ENCODE measurements around the gene CSNK2A2.

Gene CSNK2A2

DNA sequence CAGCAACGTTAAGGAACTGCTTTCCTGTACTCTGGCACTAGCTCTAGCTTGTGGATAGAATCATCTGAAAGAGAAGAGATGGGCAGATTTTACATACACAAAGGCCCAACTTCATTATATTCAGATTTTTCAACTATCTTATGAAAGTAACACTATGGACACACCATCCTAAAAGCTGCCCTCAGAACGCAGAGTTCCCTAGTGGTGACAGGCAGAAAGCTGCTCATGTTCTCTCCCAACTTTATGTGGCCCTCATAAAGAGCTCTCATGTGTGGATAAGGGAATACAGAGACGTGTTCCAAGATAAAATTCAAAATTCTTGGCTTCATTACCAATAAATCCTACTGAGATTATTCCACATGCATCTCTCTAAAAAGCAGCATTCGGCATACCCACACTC is 70.3 kb downstream of the CSNK2A2 start:
- Histone ChIP-seq H3K27me3 (no peaks in the 10 kb centered on the region), H3K4me1 (peaks cover 14% of the 10 kb centered on the region; the same call in 1 of the 2 replicates), H3K9me3 (no peaks in the 10 kb centered on the region), H3K4me3 (ENCODE audit: low read depth, low read length) (peak overlapping the region; percentile 93), H3K36me3 (no peaks in the 10 kb centered on the region)
- TF ChIP-seq, protein P1, sequence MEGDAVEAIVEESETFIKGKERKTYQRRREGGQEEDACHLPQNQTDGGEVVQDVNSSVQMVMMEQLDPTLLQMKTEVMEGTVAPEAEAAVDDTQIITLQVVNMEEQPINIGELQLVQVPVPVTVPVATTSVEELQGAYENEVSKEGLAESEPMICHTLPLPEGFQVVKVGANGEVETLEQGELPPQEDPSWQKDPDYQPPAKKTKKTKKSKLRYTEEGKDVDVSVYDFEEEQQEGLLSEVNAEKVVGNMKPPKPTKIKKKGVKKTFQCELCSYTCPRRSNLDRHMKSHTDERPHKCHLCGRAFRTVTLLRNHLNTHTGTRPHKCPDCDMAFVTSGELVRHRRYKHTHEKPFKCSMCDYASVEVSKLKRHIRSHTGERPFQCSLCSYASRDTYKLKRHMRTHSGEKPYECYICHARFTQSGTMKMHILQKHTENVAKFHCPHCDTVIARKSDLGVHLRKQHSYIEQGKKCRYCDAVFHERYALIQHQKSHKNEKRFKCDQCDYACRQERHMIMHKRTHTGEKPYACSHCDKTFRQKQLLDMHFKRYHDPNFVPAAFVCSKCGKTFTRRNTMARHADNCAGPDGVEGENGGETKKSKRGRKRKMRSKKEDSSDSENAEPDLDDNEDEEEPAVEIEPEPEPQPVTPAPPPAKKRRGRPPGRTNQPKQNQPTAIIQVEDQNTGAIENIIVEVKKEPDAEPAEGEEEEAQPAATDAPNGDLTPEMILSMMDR (IDR thresholded peaks at IDR 0.05; ENCODE audit: low read depth, low read length) = peak; percentile 33
- no peak for DNase-seq

DNA sequence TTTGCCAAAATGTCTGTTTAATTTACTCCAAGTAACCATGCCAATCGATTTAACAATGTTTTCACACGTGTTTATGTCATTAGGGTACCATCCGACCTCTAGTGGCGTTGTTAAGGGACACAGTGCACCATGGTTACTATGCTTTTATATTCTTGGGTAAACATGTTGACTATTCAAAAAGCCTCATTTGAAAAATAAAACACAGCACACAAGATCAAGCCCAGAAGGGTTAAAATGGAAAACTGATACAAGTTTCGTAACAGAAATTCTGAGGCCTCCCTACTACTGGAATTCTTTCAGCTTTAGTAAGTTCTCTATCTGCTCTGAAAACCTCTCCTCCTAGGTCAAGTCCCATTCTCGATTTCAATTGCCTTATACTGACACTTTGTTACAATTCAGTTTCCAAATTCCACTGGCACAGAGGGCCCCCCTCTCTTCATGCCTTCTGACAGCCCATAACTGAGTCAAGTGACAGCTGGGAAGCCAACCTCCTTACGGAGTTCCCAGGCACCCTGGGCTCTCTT is 70.8 kb downstream of the CSNK2A2 start:
- Histone ChIP-seq H3K4me1 (peaks cover 14% of the 10 kb centered on the region; the same call in 1 of the 2 replicates), H3K4me3 (ENCODE audit: low read depth, low read length) (peak overlapping the region; percentile 93), H3K9me3 (no peaks in the 10 kb centered on the region), H3K27me3 (no peaks in the 10 kb centered on the region), H3K36me3 (no peaks in the 10 kb centered on the region)
- TF ChIP-seq, protein P1 (IDR thresholded peaks at IDR 0.05; ENCODE audit: low read depth, low read length) = peak; percentile 56
- DNase-seq = no peak

DNA sequence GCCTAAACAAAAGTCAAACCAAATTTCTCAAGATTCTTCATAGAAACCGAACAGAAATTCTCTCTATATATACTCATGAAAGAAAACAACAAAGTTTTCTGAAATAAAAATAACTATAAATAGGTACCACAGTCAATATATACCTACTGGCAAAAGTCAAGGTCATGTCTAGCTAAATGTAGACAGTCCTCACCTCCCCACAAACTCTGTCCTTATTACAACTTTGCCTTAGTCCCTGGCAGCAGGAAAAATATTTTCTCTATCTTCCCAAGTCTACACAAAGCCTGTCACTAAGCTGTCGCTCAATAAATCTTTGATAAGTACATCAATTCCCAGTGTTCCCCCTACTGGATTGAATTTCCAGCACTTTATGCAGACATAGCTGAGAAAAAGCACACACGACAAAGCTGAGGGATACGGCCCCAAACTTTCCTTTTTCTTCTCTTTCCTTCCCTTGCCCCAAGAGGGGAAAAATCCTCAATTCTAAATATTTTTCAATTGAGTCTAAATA is 71.4 kb downstream of the CSNK2A2 start:
- DNase-seq = no peak
- no peaks in the 10 kb centered on the region for H3K36me3 ChIP-seq
- TF ChIP-seq, protein P1 (IDR thresholded peaks at IDR 0.05; ENCODE audit: low read depth, low read length) = no peak
- H3K9me3 ChIP-seq = no peaks in the 10 kb centered on the region
- no peaks in the 10 kb centered on the region for H3K27me3 ChIP-seq
- peak overlapping the region; percentile 93 for H3K4me3 ChIP-seq (ENCODE audit: low read depth, low read length)
- peaks cover 14% of the 10 kb centered on the region; the same call in 1 of the 2 replicates for H3K4me1 ChIP-seq

DNA sequence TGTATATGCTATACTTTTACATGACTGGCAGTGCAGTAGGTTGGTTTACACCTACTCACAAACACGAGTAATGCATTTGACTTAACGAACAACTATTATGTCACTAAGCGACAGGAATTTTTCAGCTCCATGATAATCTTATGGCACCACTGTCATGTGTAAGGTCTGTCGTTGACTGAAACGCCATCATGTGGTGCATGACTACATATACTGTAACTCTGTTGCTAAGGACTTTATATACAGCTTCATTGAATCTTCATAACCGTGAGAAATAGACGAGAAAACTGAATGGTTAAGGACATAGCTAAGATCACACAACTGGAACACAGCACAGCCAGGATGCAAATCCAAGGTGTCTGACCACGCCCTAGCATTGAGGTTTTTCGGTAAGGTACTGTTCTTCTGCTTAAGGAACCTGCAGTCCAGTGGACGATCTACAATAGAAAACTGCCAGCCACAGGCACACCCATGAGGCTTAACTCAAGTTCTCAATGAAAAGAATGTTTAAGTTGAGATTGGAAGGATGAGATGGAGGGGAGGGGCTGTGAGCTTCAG is 72.0 kb downstream of the CSNK2A2 start:
- H3K36me3 ChIP-seq = no peaks in the 10 kb centered on the region
- DNase-seq = no peak
- TF ChIP-seq, protein P1 (IDR thresholded peaks at IDR 0.05; ENCODE audit: low read depth, low read length) = peak; percentile 5; the same call in 1 of the 2 replicates
- H3K27me3 ChIP-seq = no peaks in the 10 kb centered on the region
- no peaks in the 10 kb centered on the region for H3K9me3 ChIP-seq
- no peak overlapping the region for H3K4me3 ChIP-seq (ENCODE audit: low read depth, low read length)
- H3K4me1 ChIP-seq = peaks cover 17% of the 10 kb centered on the region

DNA sequence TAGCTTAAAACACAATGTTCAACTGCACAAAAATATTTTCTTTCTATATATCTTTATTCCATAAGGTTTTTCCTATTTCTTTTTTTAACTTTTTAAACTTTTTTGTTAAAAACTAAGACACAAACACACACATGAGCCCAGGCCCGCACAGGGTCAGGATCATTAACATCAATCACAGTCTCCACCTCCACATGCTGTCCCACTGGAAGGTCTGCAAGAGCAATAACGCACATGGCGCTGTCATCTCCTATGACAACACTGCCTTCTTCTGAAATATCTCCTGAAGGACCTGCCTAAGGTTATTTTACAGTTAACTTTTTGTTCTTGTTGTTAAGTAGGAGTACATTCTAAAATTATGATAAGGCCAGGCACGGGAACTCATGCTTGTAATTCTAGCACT is 72.9 kb downstream of the CSNK2A2 start:
- no peaks in the 10 kb centered on the region for H3K9me3 ChIP-seq
- TF ChIP-seq, protein P1 (IDR thresholded peaks at IDR 0.05; ENCODE audit: low read depth, low read length) = no peak
- H3K36me3 ChIP-seq = no peaks in the 10 kb centered on the region
- no peak overlapping the region for H3K4me3 ChIP-seq (ENCODE audit: low read depth, low read length)
- H3K4me1 ChIP-seq = peaks cover 24% of the 10 kb centered on the region
- DNase-seq = no peak
- H3K27me3 ChIP-seq = no peaks in the 10 kb centered on the region

DNA sequence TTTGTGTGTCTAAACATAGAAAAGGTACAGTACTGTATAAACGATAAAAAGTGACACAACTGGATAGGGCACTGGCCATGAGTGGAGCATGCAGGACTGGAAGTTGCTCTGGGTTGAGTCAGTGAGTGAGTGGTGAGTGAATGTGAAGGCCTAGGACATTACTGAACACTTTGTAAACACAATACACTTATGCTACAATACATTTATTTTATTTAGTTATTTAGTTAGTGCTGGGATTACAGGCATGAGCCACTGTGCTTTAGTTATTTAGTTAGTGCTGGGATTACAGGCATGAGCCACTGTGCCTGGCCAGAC is 73.3 kb downstream of the CSNK2A2 start:
- no peak for DNase-seq
- H3K4me1 ChIP-seq = peaks cover 26% of the 10 kb centered on the region
- no peaks in the 10 kb centered on the region for H3K27me3 ChIP-seq
- TF ChIP-seq, protein P1 (IDR thresholded peaks at IDR 0.05; ENCODE audit: low read depth, low read length) = no peak
- no peaks in the 10 kb centered on the region for H3K36me3 ChIP-seq
- no peaks in the 10 kb centered on the region for H3K9me3 ChIP-seq
- H3K4me3 ChIP-seq (ENCODE audit: low read depth, low read length) = no peak overlapping the region
